Effector memory CD8-positive, alpha-beta T cell (primary cell): ENCODE results near the gene STAT3.

Source experiments
- ATAC-seq: fragments of 150-1000 bp; cut with Tn5 transposase; replicated peaks from 2 replicates; pipeline ENCODE4 v1.10.0; 2021; ENCODE audit warnings: mild to moderate bottlenecking, moderate library complexity
- DNase-seq, 3 experiments: peaks; one replicate each; pipeline ENCODE4 v3.0.0; 2021
- H3K27ac Mint-ChIP-seq, 2 donors: one replicate each; pipeline ENCODE4 v1.8.0; 2022; ENCODE audit warnings: mild to moderate bottlenecking in 2 of 2, mixed read lengths in 2 of 2, moderate library complexity in 2 of 2
- H3K27me3 Mint-ChIP-seq, 2 donors: one replicate each; pipeline ENCODE4 v1.8.0; 2022; ENCODE audit warnings: mixed read lengths in 2 of 2
- H3K36me3 Mint-ChIP-seq: one replicate; pipeline ENCODE4 v1.8.0; 2022; ENCODE audit warnings: mild to moderate bottlenecking, moderate library complexity, mixed read lengths; ENCODE audit not compliant: insufficient read depth
- H3K4me1 Mint-ChIP-seq, 2 donors: one replicate each; pipeline ENCODE4 v1.8.0; 2022; ENCODE audit warnings: low read depth in 2 of 2, mixed read lengths in 2 of 2
- H3K4me3 Mint-ChIP-seq, 2 donors: one replicate each; pipeline ENCODE4 v1.8.0; 2022; ENCODE audit warnings: mild to moderate bottlenecking in 2 of 2, mixed read lengths in 2 of 2, moderate library complexity in 2 of 2
- H3K9me3 Mint-ChIP-seq, 2 donors: one replicate each; pipeline ENCODE4 v1.8.0; 2022; ENCODE audit warnings: mixed read lengths in 2 of 2
- total RNA-seq, 9 experiments: gene quantifications; one replicate each; lab custom pipeline; 2026; lab: John Stamatoyannopoulos, UW

Gene STAT3
- total RNA-seq = 236 to 532 (median 351) reads per million in 9 experiments

DNA sequence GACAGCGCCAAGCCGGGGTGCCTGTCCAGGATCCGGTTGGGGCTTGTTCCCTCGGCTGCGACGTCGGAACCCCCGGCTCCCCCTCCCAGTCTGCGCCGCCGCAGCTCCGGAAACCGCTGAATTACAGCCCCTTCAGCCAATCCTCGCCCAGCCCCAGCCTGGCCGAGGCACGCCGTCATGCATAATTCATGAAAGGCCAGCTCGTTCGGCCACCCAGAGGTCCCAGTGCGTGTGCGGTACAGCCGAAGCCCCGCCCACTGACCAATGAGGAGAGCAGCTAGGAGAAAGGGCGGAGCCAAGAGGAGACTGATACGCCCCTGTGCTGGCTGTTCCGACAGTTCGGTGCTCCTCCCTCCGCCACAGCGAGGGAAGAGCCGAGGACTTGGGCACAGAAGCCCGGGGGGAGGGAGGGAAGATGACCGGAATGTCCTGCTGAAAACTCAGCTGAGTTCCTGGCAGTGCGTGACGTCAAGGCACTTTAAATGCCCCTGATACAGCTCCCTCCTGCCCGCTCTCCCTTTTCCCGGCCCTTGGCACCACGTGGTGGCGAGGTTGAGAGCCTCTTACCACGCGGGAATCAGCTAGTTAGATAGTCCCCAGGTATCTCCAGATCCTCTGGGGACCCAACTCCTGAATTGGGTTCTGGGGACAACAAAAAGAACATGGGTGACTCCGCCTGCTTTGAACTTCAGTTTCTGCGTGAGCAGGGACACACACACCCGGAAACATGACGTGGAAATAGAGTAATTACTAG is at the start of gene STAT3:
STAT3 (minus strand) TSS at position 62 of the 754 bp plus-strand sequence. CDS start 39,926 bp downstream, outside the sequence.
- peaks cover 31 to 45% of the 10 kb centered on the region in 2 donors for H3K4me1 Mint-ChIP-seq
- peak; percentile 100 for DNase-seq
- peaks cover 33% of the 10 kb centered on the region for H3K36me3 Mint-ChIP-seq
- H3K4me3 Mint-ChIP-seq = peak within 1 kb of the TSS; percentile 96 to 99
- no peaks in the 10 kb centered on the region for H3K9me3 Mint-ChIP-seq
- peak; percentile 81 for ATAC-seq
- no peaks in the 10 kb centered on the region for H3K27me3 Mint-ChIP-seq
- peak within 1 kb of the TSS; percentile 100 for H3K27ac Mint-ChIP-seq

DNA sequence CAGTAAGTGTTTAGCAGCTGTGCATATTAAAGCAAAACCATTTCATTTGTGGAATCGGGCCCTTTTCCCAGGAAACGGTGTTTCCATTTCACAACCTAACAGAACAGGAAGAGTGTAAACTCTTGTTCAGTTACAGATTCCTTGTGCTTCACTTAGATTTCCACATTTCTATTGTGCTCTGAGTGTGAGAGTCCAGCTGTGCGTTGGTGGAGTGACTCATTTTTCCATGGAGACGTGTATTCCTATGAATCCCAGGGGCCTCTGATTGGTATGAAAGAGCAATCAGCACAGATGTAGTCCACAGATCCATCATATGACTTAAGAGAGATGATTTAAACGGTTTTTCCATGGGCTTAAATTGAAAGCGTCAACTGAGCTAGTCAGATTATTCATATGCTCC is 48.1 kb upstream of the STAT3 start:
- Mint-ChIP-seq H3K36me3 (no peaks in the 10 kb centered on the region), H3K27me3 (peaks cover 0 to 30% of the 10 kb centered on the region in 2 donors), H3K4me1 (peaks cover under 1 to 2% of the 10 kb centered on the region in 2 donors), H3K27ac (no peak overlapping the region), H3K4me3 (no peak overlapping the region), H3K9me3 (no peaks in the 10 kb centered on the region)
- ATAC-seq (no peak), DNase-seq (no peak)

DNA sequence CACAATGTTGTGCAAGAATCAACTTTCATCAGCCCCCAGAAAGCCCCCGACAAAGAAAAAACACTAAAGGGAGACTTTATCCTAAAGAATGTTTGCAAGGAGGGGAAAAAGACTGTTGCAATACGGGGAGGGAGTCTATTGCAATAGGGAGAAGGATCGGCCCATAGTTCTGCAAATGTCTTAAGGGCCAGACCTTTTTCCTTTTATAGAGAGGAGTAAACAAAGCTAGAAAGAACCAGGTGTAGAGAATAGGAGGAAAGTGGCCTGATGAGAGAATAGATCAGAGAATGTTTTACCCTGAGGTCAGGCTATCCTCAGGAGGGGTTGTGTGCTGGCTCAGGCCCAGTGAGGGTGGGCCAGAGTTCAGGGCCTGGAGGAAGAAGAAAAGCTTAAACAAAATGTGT is 43.5 kb upstream of the STAT3 start:
- Mint-ChIP-seq H3K27me3 (peaks cover 26 to 49% of the 10 kb centered on the region in 2 donors), H3K4me3 (no peak overlapping the region), H3K36me3 (no peaks in the 10 kb centered on the region), H3K27ac (no peak overlapping the region), H3K9me3 (no peaks in the 10 kb centered on the region), H3K4me1 (no peaks in the 10 kb centered on the region)
- no peak for DNase-seq
- ATAC-seq = no peak

DNA sequence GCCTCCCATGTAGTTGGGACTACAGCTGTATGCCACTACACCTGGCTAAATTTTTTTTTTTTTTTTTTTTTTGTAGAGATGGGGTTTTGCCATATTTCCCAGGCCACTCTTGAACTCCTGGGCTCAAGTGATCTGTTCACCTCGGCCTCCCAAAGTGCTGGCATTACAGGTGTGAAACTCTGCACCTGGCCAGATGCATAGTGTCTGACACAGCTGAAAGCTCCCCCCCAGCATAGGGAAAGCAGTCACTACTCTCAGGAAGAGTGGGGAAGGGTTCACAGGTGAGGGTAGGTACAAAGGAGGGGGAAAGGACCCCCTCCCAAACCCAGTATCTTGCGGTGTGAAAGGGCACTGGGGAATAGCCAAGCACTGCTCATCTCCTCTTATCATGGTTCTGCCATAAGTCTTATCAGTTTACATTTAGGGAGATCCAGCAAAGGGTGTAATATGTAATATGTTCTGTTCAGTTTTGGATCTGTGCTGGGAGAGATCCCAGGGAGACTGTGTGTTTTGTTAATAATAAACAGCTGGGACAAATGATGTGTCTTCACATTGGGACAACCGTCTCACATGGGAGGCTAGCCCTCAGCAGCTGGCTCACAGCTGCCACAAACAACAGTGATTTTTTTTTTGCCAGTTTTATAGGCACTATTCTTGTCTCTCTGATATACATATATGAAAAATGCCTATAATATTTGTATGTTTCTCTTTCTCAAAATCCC is 41.6 kb upstream of the STAT3 start:
- H3K36me3 Mint-ChIP-seq = no peaks in the 10 kb centered on the region
- H3K27me3 Mint-ChIP-seq = peaks cover 32 to 43% of the 10 kb centered on the region in 2 donors
- no peaks in the 10 kb centered on the region for H3K4me1 Mint-ChIP-seq
- no peak for DNase-seq
- H3K4me3 Mint-ChIP-seq = no peak overlapping the region
- no peak for ATAC-seq
- no peak overlapping the region for H3K27ac Mint-ChIP-seq
- no peaks in the 10 kb centered on the region for H3K9me3 Mint-ChIP-seq

DNA sequence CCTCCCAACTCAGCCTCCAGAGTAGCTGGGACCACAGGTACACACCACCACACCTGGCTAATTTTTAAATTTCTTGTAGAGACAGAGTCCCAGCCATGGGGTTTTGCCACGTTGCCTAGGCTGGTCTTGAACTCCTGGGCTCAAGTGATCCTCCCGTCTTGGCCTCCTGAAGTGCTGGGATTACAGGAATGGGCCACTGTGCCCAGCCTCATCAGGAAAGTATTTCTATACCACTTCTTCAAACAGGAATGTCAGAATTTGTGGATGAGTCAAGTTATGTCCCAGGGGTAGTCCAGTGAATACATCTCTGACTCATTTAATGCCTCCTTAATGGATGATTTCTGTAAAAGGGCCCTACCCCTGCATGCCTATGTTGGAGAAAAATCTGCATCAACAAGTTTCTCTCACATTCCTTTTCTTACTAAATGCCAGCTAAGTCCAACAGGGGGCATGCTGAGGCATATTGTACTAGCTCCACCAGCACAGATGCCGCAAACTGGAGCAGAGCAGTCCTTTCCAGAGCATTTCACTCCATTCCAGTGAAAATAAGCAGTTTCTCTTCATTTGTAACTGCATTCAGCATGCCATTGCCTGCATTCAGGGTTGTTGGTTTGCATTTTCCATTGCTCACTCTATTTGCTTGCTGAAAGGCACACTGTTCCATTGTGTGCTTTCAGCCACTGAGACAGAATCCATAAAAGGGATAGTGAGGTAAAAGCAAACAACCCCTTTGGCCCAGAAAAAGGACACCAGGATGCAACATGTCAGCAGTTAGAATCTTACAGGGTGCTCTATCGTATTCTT is 40.1 kb upstream of the STAT3 start:
- Mint-ChIP-seq H3K27me3 (peaks cover 38 to 43% of the 10 kb centered on the region in 2 donors), H3K36me3 (no peaks in the 10 kb centered on the region), H3K27ac (no peak overlapping the region), H3K9me3 (no peaks in the 10 kb centered on the region), H3K4me1 (no peaks in the 10 kb centered on the region), H3K4me3 (no peak overlapping the region)
- peak; percentile 77 for ATAC-seq
- DNase-seq = peak; percentile 47 to 52 (median 47)

DNA sequence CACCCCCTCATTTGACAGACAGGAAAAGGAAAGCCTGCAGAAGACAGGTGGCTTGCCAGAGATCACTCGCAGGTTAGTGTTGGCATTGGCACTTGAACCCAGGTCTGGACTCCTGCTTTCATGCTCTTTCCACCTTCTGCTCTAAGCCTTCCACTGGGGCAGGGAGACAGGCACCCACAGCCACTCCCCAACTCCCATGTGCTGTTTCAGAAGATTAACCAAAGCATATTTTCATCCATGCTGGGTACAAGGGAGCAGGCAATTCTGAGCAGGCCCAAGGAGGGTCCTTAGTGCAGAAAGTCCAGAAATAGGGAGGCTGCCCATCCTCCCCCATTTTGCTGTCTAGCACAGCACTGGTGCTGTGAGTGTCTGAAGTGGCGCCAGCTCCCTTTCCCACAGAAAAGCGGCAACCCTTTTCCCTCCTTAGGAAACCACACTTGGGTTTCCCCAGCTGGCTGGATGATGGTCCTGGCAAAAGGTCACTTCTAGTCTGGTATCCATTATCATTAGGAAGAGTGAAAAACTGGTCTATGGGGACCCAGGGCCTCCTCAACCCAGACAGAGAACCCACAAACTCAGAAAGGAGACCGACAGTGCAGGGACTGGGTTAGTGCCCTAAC is 36.9 kb upstream of the STAT3 start:
- peaks cover 40 to 68% of the 10 kb centered on the region in 2 donors for H3K27me3 Mint-ChIP-seq
- H3K27ac Mint-ChIP-seq = no peak overlapping the region
- DNase-seq (no peak), ATAC-seq (no peak)
- H3K4me1 Mint-ChIP-seq = peaks cover 9 to 12% of the 10 kb centered on the region in 2 donors
- no peaks in the 10 kb centered on the region for H3K36me3 Mint-ChIP-seq
- H3K4me3 Mint-ChIP-seq = no peak overlapping the region
- H3K9me3 Mint-ChIP-seq = no peaks in the 10 kb centered on the region

DNA sequence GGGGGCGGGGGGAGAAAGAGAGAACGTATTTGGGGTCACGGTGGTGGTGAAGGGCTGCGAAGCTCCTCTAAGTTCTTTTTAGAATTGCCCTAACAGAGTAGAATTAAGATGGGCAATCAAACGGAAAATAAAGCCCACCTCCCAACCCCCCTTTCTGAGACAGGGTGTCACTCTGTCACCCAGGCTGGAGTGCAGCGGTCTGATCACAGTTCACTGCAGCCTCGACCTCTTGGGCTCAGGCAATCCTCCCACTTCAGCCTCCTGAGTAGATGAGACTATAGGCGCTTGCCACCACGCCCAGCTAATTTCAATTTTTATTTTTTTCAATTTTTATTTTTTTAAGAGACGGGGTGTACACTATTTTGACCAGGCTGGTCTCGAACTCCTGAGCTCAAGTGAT is 35.5 kb upstream of the STAT3 start:
- ATAC-seq = no peak
- peaks cover 9 to 12% of the 10 kb centered on the region in 2 donors for H3K4me1 Mint-ChIP-seq
- H3K27ac Mint-ChIP-seq = no peak overlapping the region
- peaks cover 37 to 65% of the 10 kb centered on the region in 2 donors for H3K27me3 Mint-ChIP-seq
- no peaks in the 10 kb centered on the region for H3K9me3 Mint-ChIP-seq
- no peaks in the 10 kb centered on the region for H3K36me3 Mint-ChIP-seq
- peak overlapping the region in 1 of 2 donors; percentile 25 for H3K4me3 Mint-ChIP-seq
- no peak for DNase-seq

DNA sequence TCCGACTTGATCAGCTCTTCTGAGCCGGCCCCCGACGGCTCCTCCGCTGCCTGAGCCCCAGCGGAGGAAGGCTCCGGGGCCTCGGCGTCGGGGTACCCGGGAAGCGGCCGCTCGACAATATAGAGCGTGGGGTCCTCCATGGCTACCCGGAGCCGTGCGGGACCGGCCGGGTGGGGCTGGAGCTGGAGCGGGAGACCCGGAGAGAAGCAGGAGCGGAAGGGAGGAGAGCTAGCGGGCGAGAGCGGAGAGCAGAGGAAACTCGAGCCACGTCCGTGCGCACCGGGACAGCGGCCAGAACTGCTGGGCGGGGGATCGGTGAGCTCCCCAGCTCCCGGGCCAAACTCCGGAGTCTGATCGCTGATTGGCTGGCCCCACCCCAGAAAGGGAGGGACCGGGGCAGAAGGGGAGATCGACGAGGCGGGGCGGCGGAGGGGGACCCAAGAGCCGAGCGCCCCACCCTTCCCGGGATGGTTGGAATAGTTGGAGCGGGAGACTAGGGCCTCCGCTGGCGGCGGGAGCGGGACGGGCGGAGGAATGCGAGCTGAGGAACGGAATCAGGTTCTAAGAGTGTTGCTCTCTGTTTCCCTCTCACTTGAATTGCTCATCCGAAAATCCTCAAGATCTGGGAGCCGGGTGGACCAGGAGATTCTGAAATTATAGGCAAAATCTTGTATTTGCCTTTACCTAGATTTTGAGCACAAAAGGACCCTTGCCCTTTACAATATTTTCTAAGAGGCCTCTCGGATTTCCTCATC is 34.9 kb upstream of the STAT3 start, which contains the start of gene CAVIN1:
CAVIN1 (minus strand) TSS at position 299 of the 755 bp plus-strand sequence; CDS start at position 140, 159 bp downstream.
- no peak within 1 kb of the TSS for H3K27ac Mint-ChIP-seq
- no peak for DNase-seq

DNA sequence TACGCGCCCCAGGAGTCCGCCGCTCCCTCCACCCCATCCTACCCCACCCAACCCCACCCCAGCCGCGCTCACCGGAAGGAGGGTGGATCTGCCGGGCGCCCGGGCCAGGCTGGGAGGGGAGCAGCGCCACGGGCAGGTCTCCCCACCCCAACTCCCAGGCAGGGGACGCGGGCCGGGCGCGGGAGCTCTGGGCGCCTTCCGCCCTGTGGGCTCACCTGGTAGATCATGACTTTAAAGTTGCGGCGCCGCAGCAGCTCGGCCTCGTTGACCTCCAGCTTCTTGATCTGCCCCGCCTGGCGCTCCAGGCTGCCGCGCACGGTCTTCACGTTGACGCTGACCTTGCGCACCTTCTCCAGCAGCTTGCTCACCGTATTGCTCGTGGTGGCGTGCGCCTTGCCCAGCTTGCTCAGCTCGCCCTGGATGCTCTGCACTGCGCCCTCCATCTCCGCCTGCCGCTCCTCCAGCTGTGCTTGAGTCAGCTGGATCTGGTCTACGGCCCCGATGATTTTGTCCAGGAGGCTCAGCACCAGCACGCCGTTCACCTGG is 34.2 kb upstream of the STAT3 start:
- peaks cover 29 to 52% of the 10 kb centered on the region in 2 donors for H3K27me3 Mint-ChIP-seq
- peak in 2 of 3 experiments; percentile 17 to 20 for DNase-seq
- H3K4me3 Mint-ChIP-seq = peak overlapping the region; percentile 84
- peak; percentile 67 for ATAC-seq
- no peaks in the 10 kb centered on the region for H3K36me3 Mint-ChIP-seq
- peaks cover 9 to 12% of the 10 kb centered on the region in 2 donors for H3K4me1 Mint-ChIP-seq
- no peaks in the 10 kb centered on the region for H3K9me3 Mint-ChIP-seq
- no peak overlapping the region for H3K27ac Mint-ChIP-seq

More for the DNA sequence above, 34.9 kb upstream of the STAT3 start, which contains the start of gene CAVIN1:
- Mint-ChIP-seq H3K4me1 (peaks cover 9 to 12% of the 10 kb centered on the region in 2 donors), H3K9me3 (no peaks in the 10 kb centered on the region), H3K36me3 (no peaks in the 10 kb centered on the region), H3K27me3 (peaks cover 31 to 59% of the 10 kb centered on the region in 2 donors), H3K4me3 (peak within 1 kb of the TSS; percentile 84)
- ATAC-seq = peak; percentile 38

DNA sequence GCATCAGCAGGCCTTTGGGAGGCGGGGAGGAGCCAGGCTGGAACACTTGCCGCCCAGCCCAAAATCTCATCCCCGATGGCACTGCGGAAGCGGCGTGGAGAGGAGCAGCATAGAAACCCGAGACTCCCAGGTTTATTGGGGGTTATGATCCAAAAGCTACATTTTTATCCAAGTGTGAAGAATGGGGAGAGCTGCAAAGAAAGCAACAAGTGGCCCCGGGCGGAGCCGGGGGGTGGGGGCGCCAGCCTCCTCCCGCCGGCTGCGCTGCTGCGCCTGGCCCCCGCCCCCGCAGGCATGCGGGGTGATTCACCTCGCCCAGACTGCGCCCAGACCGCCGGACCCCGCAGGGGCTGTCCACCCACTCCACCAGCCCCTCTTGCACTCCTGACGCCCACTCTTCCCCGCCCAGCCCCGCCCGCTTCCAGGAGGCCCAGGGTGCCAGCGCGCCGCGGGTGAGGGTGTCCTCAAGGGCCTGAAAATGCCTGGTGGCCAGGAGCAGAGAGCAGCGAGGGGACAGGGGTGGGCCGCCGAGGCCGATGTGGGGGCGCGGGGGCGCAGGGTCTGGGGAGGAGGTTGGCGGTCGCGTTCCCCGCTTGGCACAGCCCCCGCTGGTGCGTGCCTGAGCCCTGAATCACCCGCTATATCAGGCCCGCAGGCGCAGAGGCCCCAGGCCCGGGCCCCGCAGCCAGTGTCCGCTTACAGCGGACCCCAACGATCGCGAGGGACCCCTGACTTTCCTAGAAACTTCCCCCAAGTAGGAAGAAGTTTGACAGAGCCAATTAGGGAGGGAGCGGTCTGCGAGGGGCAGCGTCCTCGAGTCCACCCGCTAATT is 33.5 kb upstream of the STAT3 start:
- DNase-seq (no peak), ATAC-seq (no peak)
- H3K4me3 Mint-ChIP-seq = peak overlapping the region; percentile 72 to 84

DNA sequence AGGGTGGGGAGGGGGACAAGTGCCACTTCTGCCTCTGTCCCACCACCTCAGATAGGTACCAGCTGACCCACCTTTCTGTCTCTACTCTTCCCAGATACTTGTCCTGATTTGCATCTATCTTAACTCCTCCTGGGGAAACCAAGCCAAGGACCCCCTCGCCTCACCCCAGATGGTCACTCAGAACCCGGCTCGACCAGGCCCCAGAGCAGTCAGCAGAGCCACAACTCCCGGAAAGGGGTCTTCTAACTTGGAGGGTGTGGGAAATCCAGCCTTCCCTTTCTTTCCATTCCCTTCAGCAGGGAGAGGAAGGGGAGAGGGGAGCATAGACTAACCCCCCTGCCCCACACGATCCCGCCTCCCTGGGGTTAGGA is 32.9 kb upstream of the STAT3 start:
- Mint-ChIP-seq H3K27me3 (peaks cover 29 to 50% of the 10 kb centered on the region in 2 donors), H3K36me3 (no peaks in the 10 kb centered on the region), H3K4me3 (peak overlapping the region; percentile 56 to 70), H3K4me1 (peaks cover 9 to 12% of the 10 kb centered on the region in 2 donors), H3K9me3 (no peaks in the 10 kb centered on the region), H3K27ac (no peak overlapping the region)
- ATAC-seq = no peak
- no peak for DNase-seq

More for the DNA sequence above, 33.5 kb upstream of the STAT3 start:
- Mint-ChIP-seq H3K4me1 (peaks cover 9 to 12% of the 10 kb centered on the region in 2 donors), H3K27ac (no peak overlapping the region), H3K36me3 (no peaks in the 10 kb centered on the region), H3K27me3 (peaks cover 29 to 50% of the 10 kb centered on the region in 2 donors), H3K9me3 (no peaks in the 10 kb centered on the region)
